Nephron (organoid): ENCODE results near the gene TESMIN.

Experiments
- H3K27ac Mint-ChIP-seq, 3 experiments: 2 replicates each; pipeline ENCODE4 v1.8.0; 2020; ENCODE audit warnings: mixed read lengths in 3 of 3, mild to moderate bottlenecking in 2 of 3, moderate library complexity in 1 of 3
- H3K27me3 Mint-ChIP-seq: 2 replicates; pipeline ENCODE4 v1.8.0; 2021; ENCODE audit warnings: low read depth, mild to moderate bottlenecking, moderate library complexity, mixed read lengths
- H3K36me3 Mint-ChIP-seq: 2 replicates; pipeline ENCODE4 v1.8.0; 2020; ENCODE audit warnings: low read depth, mixed read lengths
- H3K4me1 Mint-ChIP-seq: 2 replicates; pipeline ENCODE4 v1.8.0; 2020; ENCODE audit warnings: mixed read lengths
- H3K4me3 Mint-ChIP-seq, 3 experiments: 2 replicates each; pipeline ENCODE4 v1.8.0; 2020; ENCODE audit warnings: mild to moderate bottlenecking in 3 of 3, mixed read lengths in 3 of 3, moderate library complexity in 2 of 3
- H3K9me3 Mint-ChIP-seq: 2 replicates; pipeline ENCODE4 v1.8.0; 2020; ENCODE audit warnings: mixed read lengths
- TF ChIP-seq, protein P1 (sequence below), 3 experiments: fragments of 200-600 bp; sonication (generic); IDR thresholded peaks; one replicate each; pipeline ENCODE4 v1.5.0; 2021; ENCODE audit warnings: antibody characterized with exemption in 3 of 3; ENCODE audit not compliant: unreplicated experiment in 3 of 3

Gene TESMIN

DNA sequence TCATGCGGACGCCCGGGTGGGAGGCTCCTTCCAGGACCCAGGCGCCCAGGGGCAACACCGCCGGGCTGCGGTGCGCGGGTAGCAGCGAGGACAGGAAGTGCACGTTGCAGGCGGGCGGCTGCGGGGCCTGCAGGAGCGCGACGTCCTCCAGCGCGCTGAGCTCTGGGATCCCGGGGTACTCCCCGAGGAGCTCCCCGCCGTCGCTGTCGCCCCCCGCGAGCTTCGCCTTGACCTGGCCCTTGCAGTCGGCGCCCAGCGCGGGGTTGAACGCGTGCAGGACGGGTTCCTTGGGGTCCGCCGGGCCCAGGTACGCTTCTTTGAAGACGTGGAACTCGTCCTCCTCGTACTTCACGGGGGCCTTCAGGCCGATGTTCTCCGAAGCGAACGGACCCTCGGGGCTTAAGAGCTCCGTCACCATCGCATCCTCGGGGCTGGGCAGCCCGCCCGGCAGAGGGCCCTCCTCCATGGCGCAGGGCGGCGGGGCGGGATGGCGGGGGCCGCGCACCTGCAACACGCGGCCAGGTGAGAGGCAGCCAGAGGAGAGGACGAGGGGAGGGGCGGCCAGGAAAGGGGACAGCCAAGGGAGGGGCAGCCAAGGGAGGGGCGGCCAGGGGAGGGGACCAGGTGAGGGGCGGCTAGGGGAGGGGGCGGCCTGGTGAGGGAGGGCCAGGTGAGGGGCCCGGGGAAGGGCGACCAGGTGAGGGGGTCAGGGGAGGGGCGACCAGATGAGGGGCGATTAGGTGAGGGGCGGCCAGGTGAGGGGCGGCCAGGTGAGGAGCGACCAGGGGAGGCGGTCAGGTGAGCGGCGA lies 921 bp downstream of the TESMIN start:
- H3K27me3 Mint-ChIP-seq: peaks cover 14% of the 10 kb centered on the region
- H3K9me3 Mint-ChIP-seq: no peaks in the 10 kb centered on the region
- H3K36me3 Mint-ChIP-seq: peaks cover 22% of the 10 kb centered on the region
- peaks cover 13% of the 10 kb centered on the region for H3K4me1 Mint-ChIP-seq
- H3K27ac Mint-ChIP-seq: peak overlapping the region; percentile 69 to 93 (median 77)
- peak overlapping the region in 2 of 3 experiments; percentile 64 to 78 for H3K4me3 Mint-ChIP-seq
- TF ChIP-seq, protein P1, sequence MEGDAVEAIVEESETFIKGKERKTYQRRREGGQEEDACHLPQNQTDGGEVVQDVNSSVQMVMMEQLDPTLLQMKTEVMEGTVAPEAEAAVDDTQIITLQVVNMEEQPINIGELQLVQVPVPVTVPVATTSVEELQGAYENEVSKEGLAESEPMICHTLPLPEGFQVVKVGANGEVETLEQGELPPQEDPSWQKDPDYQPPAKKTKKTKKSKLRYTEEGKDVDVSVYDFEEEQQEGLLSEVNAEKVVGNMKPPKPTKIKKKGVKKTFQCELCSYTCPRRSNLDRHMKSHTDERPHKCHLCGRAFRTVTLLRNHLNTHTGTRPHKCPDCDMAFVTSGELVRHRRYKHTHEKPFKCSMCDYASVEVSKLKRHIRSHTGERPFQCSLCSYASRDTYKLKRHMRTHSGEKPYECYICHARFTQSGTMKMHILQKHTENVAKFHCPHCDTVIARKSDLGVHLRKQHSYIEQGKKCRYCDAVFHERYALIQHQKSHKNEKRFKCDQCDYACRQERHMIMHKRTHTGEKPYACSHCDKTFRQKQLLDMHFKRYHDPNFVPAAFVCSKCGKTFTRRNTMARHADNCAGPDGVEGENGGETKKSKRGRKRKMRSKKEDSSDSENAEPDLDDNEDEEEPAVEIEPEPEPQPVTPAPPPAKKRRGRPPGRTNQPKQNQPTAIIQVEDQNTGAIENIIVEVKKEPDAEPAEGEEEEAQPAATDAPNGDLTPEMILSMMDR (IDR thresholded peaks at IDR 0.05; ENCODE audit: unreplicated experiment in 3 of 3): no peak

DNA sequence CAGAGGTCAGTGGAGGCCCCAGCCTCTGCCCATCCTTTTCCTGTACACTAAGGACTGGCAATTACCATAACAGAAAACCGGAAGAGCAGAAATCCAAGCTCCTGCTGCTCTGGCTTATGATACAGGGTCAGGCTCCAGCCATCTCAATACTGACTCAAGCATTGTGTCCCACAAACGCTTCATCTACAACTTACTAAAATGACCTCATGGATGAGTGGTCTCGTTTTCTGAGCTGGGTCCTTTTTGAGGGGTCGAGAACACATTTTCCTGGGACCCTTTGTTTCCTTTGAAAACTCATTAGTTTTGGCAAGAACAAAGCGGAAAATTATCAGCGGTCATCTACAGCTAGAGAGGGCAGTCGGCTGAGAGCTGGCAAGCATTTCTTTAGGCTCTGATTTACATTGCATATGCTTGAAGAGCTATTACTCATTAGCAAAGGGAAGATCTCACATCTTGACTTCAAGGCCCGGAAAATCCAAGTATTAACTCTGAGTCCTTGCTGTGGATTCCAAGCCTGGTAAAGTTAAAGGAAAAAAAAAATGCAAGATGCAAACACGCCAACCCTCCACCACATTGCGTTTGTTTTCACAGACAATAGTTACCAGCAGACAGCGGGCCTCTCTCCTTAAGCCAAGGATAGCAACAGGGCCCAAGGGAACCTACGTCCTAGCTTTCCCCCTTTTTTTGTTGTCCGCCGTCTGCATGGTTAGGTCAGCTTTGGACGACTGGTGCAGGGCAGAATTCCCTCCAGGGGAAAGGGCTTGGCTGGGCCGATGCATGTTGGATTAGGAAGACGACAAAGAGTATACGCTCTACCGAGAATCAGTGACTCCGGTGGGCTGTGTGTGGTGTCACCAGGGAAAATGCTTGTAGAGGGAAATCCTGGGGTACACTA lies 1.8 kb downstream of the TESMIN start:
- H3K4me1 Mint-ChIP-seq: peaks cover 13% of the 10 kb centered on the region
- peak overlapping the region; percentile 59 to 78 (median 64) for H3K4me3 Mint-ChIP-seq
- peaks cover 16% of the 10 kb centered on the region for H3K36me3 Mint-ChIP-seq
- peaks cover 14% of the 10 kb centered on the region for H3K27me3 Mint-ChIP-seq
- H3K9me3 Mint-ChIP-seq: no peaks in the 10 kb centered on the region
- H3K27ac Mint-ChIP-seq: peak overlapping the region; percentile 69 to 93 (median 77)
- TF ChIP-seq, protein P1 (IDR thresholded peaks at IDR 0.05; ENCODE audit: unreplicated experiment in 3 of 3): no peak

DNA sequence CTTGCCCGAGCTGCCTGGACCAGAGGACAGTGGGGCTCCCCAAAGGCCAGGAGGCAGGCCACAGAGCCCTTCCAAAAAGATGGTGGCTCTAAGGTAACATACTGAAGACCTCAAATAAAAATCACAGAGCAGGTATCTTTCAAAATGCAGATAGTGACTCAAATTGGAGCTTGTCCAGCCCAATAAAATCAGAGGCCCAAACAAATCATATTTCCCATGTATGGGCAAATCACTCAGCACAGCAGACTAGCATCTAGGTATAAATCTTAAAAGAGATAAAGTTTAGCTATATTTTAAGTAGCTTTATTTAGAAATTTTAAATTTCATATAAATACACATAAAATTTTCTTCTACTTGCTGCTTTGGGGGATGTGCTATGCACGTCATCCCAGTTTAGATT lies 3.3 kb downstream of the TESMIN start:
- Mint-ChIP-seq H3K4me3 (peak overlapping the region in 1 of 3 experiments; percentile 25), H3K4me1 (peaks cover 13% of the 10 kb centered on the region), H3K27me3 (peaks cover 14% of the 10 kb centered on the region), H3K36me3 (peaks cover 6% of the 10 kb centered on the region), H3K9me3 (no peaks in the 10 kb centered on the region), H3K27ac (peak overlapping the region in 1 of 3 experiments; percentile 58)
- TF ChIP-seq, protein P1 (IDR thresholded peaks at IDR 0.05; ENCODE audit: unreplicated experiment in 3 of 3): no peak

DNA sequence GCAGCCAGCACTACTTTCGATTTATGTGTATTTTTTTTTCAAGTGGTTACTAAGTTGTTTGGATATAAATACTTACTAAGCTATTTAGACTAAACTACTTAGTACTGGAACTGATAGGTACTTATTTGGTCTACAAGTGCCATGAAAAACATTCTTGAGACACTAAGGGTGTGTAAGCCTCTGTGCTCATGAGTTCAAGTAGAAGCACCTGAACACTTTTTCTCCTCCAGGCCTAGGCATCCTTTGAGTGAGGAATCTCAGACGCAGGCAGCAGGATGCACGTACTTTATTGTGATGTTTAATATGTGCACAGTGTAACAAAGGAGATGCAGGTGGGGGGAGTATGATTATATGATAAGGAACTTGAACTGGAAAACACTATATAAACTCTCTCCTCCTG lies 7.8 kb downstream of the TESMIN start:
- Mint-ChIP-seq H3K9me3 (no peaks in the 10 kb centered on the region), H3K4me1 (peaks cover 6% of the 10 kb centered on the region), H3K27me3 (no peaks in the 10 kb centered on the region), H3K4me3 (no peak overlapping the region), H3K36me3 (peaks cover 11% of the 10 kb centered on the region), H3K27ac (no peak overlapping the region)
- TF ChIP-seq, protein P1 (IDR thresholded peaks at IDR 0.05; ENCODE audit: unreplicated experiment in 3 of 3): no peak

DNA sequence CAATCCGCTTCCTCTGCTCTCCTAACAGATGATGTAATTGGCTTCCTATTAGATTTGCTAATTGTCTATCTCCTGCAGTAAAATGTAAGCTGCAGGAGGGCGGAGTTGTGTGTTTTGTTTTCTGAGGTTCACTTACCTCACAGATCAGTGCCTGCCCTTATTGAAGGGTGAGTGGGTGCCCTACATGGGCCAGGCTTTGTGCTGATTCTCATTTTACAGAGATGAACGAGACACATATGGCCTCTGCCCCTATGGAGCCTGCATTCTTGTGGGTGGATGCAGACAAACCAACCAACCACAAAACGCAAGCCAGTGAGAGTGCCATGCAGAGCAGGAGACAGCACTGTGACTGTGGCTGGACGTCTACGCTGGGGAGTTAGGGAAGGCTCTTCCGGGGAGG lies 9.9 kb downstream of the TESMIN start:
- peak overlapping the region in 1 of 3 experiments; percentile 35 for H3K27ac Mint-ChIP-seq
- no peaks in the 10 kb centered on the region for H3K9me3 Mint-ChIP-seq
- TF ChIP-seq, protein P1 (IDR thresholded peaks at IDR 0.05; ENCODE audit: unreplicated experiment in 3 of 3): no peak
- peaks cover 6% of the 10 kb centered on the region for H3K4me1 Mint-ChIP-seq
- no peaks in the 10 kb centered on the region for H3K27me3 Mint-ChIP-seq
- H3K4me3 Mint-ChIP-seq: no peak overlapping the region
- peaks cover 10% of the 10 kb centered on the region for H3K36me3 Mint-ChIP-seq
